Upper lobe of left lung (tissue), 4 donors: ENCODE data around the gene CALHM2.

Experiments
- POLR2A ChIP-seq, 4 donors: fragments of 450-650 bp; IDR thresholded peaks; one replicate each; pipeline ENCODE4 v1.5.1; 2016 to 2017; ENCODE audit warnings: antibody characterized with exemption in 4 of 4, mild to moderate bottlenecking in 2 of 4
- TF ChIP-seq, protein P1 (sequence below), 6 experiments: fragments of 450-650 bp in 4 of 6; fragments of 200-600 bp in 2 of 6; sonication (generic) in 2 of 6; IDR thresholded peaks; one replicate each; pipeline ENCODE4 v1.5.1; 2016 to 2019; ENCODE audit warnings: antibody characterized with exemption in 6 of 6

- no peak for TF ChIP-seq POLR2A (IDR thresholded peaks at IDR 0.05)
- TF ChIP-seq, protein P1, sequence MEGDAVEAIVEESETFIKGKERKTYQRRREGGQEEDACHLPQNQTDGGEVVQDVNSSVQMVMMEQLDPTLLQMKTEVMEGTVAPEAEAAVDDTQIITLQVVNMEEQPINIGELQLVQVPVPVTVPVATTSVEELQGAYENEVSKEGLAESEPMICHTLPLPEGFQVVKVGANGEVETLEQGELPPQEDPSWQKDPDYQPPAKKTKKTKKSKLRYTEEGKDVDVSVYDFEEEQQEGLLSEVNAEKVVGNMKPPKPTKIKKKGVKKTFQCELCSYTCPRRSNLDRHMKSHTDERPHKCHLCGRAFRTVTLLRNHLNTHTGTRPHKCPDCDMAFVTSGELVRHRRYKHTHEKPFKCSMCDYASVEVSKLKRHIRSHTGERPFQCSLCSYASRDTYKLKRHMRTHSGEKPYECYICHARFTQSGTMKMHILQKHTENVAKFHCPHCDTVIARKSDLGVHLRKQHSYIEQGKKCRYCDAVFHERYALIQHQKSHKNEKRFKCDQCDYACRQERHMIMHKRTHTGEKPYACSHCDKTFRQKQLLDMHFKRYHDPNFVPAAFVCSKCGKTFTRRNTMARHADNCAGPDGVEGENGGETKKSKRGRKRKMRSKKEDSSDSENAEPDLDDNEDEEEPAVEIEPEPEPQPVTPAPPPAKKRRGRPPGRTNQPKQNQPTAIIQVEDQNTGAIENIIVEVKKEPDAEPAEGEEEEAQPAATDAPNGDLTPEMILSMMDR (IDR thresholded peaks at IDR 0.05), result no peak
Measured at GRCh38 chr10:103478671-103479070, 26.5 kb upstream of the CALHM2 start.
